SU-DHL-6 (cell line): ENCODE data around the gene PHKB.

Experiments
- H2AFZ ChIP-seq: fragments of 200-600 bp; sonication (generic); 2 replicates; pipeline ENCODE4 v1.6.1; 2014; ENCODE audit warnings: low read depth, mild to moderate bottlenecking, moderate library complexity, mixed read lengths, antibody characterized with exemption, low read length; ENCODE audit not compliant: severe bottlenecking
- H3F3A ChIP-seq: fragments of 200-600 bp; shearing (Covaris generic); 2 replicates; pipeline ENCODE4 v1.6.0; 2016; ENCODE audit warnings: antibody characterized with exemption, mild to moderate bottlenecking; ENCODE audit not compliant: insufficient read depth
- H3K27ac ChIP-seq: fragments of 200-600 bp; sonication (generic); 2 replicates; pipeline ENCODE4 v1.5.1; 2016; ENCODE audit warnings: low read depth, mild to moderate bottlenecking, low read length, moderate library complexity, mixed read lengths
- H3K27me3 ChIP-seq: fragments of 200-600 bp; sonication (generic), shearing (Covaris generic); 2 replicates; pipeline ENCODE4 v1.6.0; 2014; ENCODE audit warnings: mild to moderate bottlenecking, low read length
- H3K36me3 ChIP-seq: fragments of 200-600 bp; sonication (generic); 2 replicates; pipeline ENCODE4 v1.6.1; 2014; ENCODE audit warnings: mild to moderate bottlenecking, low read length, mixed read lengths
- H3K4me2 ChIP-seq: fragments of 300-600, 200-600 bp; shearing (Covaris generic), sonication (generic); 2 replicates; pipeline ENCODE4 v1.6.0; 2014; ENCODE audit warnings: low read length, low read depth, mild to moderate bottlenecking; ENCODE audit not compliant: poor library complexity, severe bottlenecking
- H3K4me3 ChIP-seq: fragments of 200-600 bp; sonication (generic); 2 replicates; pipeline ENCODE4 v1.5.1; 2014; ENCODE audit warnings: antibody characterized with exemption, low read length, mild to moderate bottlenecking, mixed read lengths; ENCODE audit not compliant: insufficient read depth, poor library complexity, severe bottlenecking
- H3K79me2 ChIP-seq: fragments of 200-600 bp; sonication (generic); 2 replicates; pipeline ENCODE4 v1.6.1; 2014; ENCODE audit warnings: mild to moderate bottlenecking, low read length, moderate library complexity; ENCODE audit not compliant: insufficient read depth
- H3K9ac ChIP-seq: fragments of 200-600 bp; sonication (generic); 2 replicates; pipeline ENCODE4 v1.7.0; 2014; ENCODE audit warnings: mild to moderate bottlenecking, low read length
- H3K9me2 ChIP-seq: fragments of 200-600 bp; sonication (generic); replicated peaks from 2 replicates; pipeline ENCODE4 v1.6.1; 2014; ENCODE audit warnings: low read length; ENCODE audit not compliant: insufficient read depth
- H3K9me3 ChIP-seq: fragments of 200-600 bp; sonication (generic); 2 replicates; pipeline ENCODE4 v1.6.1; 2014; ENCODE audit warnings: low read length, mixed read lengths; ENCODE audit not compliant: insufficient read depth
- H4K20me1 ChIP-seq: fragments of 200-600 bp; sonication (generic); 2 replicates; pipeline ENCODE4 v1.6.1; 2014; ENCODE audit warnings: low read depth, mild to moderate bottlenecking, antibody characterized with exemption, low read length, moderate library complexity, mixed read lengths
- EZH2phosphoT487 ChIP-seq: fragments of 200-600 bp; sonication (generic), shearing (Covaris generic); conservative IDR thresholded peaks from 2 replicates; pipeline ENCODE4 v1.6.1; 2018; ENCODE audit warnings: mild to moderate bottlenecking, antibody characterized with exemption, low read length, moderate library complexity, mixed read lengths
- TF ChIP-seq, protein P1 (sequence below): fragments of 200-600 bp; sonication (generic); IDR thresholded peaks from one replicate; pipeline ENCODE4 v1.5.1; 2017; ENCODE audit warnings: antibody characterized with exemption, mild to moderate bottlenecking, low read length, moderate library complexity; ENCODE audit not compliant: insufficient read depth, poor library complexity, severe bottlenecking

Gene PHKB

DNA sequence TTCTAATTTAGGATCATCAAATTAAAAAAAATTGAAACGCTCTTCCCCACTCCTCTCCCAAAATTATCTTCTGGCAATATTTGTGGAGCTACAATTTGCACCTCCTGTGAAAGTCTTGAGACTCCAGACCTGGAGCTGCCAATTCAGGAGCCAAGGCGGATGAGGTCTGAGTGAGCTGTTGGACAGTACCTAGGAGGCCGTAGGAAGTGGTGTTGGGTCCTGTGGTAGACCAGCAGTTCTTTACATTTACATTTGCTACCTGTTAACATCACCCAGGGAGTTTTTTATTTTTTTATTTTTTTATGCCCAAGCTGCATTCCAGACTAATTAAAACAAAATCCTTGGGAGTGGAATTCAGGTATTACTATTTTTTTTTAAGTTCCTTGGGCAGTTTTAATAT is 271.0 kb downstream of the PHKB start:
- Histone ChIP-seq H3K9me2 (no peaks in the 10 kb centered on the region), H3K79me2 (no peaks in the 10 kb centered on the region), H3K27ac (no peak overlapping the region), H4K20me1 (no peaks in the 10 kb centered on the region), H2AFZ (no peak overlapping the region), H3F3A (no peaks in the 10 kb centered on the region), H3K4me2 (no peak overlapping the region), H3K9me3 (no peaks in the 10 kb centered on the region), H3K36me3 (no peaks in the 10 kb centered on the region), H3K27me3 (no peaks in the 10 kb centered on the region), H3K9ac (no peak overlapping the region), H3K4me3 (no peak overlapping the region)
- no peak for TF ChIP-seq EZH2phosphoT487
- TF ChIP-seq, protein P1, sequence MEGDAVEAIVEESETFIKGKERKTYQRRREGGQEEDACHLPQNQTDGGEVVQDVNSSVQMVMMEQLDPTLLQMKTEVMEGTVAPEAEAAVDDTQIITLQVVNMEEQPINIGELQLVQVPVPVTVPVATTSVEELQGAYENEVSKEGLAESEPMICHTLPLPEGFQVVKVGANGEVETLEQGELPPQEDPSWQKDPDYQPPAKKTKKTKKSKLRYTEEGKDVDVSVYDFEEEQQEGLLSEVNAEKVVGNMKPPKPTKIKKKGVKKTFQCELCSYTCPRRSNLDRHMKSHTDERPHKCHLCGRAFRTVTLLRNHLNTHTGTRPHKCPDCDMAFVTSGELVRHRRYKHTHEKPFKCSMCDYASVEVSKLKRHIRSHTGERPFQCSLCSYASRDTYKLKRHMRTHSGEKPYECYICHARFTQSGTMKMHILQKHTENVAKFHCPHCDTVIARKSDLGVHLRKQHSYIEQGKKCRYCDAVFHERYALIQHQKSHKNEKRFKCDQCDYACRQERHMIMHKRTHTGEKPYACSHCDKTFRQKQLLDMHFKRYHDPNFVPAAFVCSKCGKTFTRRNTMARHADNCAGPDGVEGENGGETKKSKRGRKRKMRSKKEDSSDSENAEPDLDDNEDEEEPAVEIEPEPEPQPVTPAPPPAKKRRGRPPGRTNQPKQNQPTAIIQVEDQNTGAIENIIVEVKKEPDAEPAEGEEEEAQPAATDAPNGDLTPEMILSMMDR: no peak

DNA sequence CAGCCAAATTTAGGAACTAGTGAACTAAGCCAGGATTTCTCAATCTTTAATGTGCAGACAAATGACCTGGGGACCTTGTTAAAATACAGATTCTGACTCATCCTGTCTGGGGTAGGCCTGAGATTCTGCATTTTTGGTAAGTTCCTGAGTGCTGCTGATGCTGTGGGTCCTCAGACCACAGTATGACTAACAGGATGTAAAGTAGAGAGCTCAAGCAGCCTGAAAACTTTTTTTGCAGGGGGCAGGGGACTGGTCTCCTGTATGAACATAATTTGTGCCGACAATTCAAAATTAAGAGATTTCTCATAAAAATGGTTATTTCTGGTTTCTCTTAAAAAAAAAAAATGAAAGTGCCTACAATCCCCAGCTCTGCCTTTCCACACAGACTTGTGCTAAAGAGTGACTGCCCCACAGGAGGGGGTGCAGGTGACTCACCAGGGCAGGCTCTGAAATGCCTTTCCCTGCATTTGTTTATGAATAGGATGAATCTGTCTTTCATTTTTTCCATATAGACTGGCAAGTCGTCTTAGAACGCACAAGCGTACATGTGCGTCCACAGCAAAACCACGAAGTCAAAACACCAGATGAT is 271.5 kb downstream of the PHKB start:
- Histone ChIP-seq H3K27me3 (no peaks in the 10 kb centered on the region), H3K4me3 (no peak overlapping the region), H3K9ac (no peak overlapping the region), H3K36me3 (no peaks in the 10 kb centered on the region), H3K4me2 (no peak overlapping the region), H4K20me1 (no peaks in the 10 kb centered on the region), H3K9me2 (no peaks in the 10 kb centered on the region), H3K79me2 (no peaks in the 10 kb centered on the region), H2AFZ (no peak overlapping the region), H3F3A (no peaks in the 10 kb centered on the region), H3K27ac (no peak overlapping the region), H3K9me3 (no peaks in the 10 kb centered on the region)
- TF ChIP-seq, protein P1: no peak
- TF ChIP-seq EZH2phosphoT487: no peak

DNA sequence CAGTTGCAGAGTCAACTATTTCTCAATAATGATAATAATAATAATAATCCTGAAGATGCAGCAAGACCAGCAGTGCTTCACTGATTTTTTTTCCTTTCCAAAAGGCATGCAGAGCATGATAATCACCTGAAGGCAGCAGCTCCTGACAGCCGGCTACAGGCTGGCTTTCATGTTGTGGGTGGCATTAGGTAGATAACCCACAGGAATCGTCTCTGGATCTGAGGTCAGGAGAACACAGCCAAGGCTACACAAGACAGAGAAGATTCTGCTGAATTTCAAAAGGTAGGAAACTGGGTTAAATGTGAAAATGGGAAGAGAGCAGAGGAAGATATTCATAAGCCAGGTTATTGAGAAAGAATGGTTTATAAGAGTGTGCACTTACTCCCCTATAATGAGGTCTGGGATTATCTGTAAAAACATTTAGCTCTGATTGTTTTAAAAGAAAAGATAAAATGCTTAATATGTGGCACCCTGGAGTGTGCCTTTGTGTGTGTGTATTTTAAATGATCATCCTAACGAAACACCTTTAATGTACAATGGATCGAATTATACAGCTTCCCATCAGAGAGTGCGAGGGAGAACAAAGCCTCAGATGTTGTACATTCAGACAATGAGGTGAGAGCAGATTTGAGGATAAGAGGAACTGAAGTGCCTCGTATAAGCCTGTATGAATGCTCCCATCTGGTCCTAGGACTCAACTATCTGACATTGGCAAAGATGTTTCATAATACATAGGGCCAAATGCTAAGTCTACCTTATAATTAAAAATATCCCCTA is 273.1 kb downstream of the PHKB start:
- Histone ChIP-seq H3K27me3 (no peaks in the 10 kb centered on the region), H3K27ac (no peak overlapping the region), H3K4me3 (no peak overlapping the region), H3K9ac (no peak overlapping the region), H3K36me3 (no peaks in the 10 kb centered on the region), H3K4me2 (no peak overlapping the region), H3K9me2 (no peaks in the 10 kb centered on the region), H2AFZ (no peak overlapping the region), H4K20me1 (no peaks in the 10 kb centered on the region), H3K79me2 (no peaks in the 10 kb centered on the region), H3F3A (no peaks in the 10 kb centered on the region), H3K9me3 (no peaks in the 10 kb centered on the region)
- no peak for TF ChIP-seq EZH2phosphoT487
- TF ChIP-seq, protein P1: no peak
